Suppressor macrophage (primary cell): ENCODE results near the gene NDUFAF3.

Experiments used
- DNase-seq, 4 experiments: peaks; one replicate each; pipeline ENCODE4 v3.0.0-alpha.2; 2020 to 2022

NDUFAF3 gene

DNA sequence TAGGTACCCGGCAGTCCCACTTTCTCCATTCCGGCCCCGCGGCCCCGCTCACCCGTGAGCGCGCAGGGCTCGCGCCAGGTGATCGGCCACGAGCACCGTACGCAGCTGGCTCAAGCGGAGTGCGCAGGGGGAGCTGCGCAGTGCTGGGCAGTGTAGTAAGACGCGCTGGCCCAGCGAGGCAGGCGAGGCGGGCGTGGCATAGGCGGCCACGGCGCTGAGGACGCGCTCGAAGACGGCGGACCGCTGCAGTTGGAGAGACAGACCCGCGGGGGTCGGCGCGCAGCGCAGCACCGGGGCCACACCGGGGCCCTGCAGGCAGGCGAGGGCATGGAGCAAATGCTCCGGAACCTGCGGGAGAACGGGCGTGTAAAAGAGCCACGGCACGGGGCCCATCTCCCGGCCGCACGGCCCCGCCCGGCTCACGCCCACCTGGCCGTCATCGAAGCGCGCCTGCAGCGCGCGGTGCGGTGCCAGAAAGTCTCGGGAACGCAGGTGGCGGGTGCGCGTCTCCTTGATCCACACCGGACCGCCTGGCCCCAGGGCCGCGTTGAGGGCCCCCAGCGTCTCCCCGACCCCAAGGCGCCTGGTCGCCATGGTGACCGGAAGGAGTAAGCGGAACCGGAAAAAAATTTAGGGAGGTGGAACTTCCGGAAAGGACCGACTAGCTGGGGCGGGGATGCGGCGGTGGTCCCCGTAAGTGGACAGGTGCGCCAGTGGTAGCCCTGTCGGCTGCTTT is 3.8 kb upstream of the NDUFAF3 start, which contains the start of gene DALRD3:
TSS of gene DALRD3 (minus strand) at position 610 of the 736 bp plus-strand sequence. CDS start at position 594, 16 bp downstream.
- DNase-seq: peak; percentile 58 to 81 (median 71)

DNA sequence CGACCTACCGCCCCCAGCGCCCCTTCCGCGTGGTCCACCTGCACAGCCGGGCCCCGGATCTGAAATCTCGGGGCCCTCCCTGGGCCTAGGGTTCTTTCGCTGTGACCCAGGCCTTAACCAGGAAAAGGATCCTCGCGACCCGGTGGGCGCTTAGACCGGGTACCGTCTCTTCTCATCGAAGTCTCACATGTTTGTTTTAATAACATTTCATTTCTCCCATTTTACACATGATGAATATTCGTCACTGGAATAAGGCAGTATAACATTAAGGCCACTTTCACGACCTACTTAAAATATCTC is 3.3 kb upstream of the NDUFAF3 start:
- DNase-seq: no peak

DNA sequence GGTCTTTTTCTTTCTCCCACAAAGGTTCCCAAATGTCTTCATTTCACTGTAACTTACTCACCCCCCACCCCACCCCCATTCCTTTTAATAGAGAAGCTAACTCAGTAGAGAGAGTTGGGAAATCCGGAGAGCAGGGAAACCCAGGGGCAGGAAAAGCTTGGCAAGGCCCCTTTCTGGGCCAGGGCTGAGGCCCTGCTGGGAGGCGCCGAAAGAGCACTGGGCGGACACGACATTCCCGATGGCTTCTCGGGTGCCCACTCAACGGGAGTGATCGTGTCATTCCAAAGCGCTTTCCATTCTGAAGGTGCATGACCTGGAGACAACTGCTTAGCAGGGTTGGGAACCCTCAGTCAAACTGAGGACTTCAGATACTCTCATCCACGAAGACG is 2.0 kb upstream of the NDUFAF3 start:
- peak; percentile 33 to 60 (median 53) for DNase-seq

DNA sequence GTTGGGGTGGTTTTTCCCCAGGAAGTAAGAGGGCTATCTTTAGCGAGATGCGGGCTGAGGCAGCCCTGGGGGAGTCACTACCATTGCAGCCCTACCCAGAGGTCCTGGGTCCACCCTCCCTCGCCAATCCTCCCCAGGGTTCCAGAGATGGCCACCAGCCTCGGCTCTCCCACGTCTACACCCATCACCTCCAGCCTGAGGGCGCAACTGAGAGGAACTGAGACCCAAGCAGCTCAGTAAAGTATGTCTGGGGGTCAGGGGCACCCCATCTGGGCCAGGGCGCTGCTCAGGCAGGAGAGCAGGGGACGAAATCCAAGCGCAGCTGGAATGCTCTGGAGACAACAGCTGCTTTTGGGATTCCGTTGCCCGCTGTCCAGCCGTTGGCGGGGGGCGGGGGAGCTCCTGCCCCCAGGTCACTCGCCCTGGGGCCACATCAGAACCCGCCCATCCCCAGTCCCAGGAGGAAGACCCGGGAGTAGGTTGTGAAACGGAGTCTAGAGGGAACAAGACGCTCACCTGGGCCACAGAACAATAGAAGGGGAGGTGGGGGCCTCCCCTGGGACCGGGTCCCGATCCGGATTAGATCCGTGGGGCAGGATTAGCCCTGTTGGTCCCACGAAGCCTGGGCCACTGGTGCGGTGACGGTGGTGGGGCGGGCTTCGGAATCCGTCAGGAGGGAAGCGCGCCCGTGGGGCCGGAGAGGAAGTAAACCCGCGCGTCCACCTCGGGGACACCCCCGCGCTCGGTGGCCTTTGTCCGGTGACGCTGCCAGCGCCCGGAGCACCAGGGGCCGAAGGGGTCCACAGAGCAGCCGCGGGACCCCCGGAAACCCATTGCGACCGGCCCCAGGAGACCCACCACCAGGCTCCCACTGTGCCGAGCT is 1.4 kb upstream of the NDUFAF3 start:
- peak; percentile 83 to 94 (median 91) for DNase-seq

DNA sequence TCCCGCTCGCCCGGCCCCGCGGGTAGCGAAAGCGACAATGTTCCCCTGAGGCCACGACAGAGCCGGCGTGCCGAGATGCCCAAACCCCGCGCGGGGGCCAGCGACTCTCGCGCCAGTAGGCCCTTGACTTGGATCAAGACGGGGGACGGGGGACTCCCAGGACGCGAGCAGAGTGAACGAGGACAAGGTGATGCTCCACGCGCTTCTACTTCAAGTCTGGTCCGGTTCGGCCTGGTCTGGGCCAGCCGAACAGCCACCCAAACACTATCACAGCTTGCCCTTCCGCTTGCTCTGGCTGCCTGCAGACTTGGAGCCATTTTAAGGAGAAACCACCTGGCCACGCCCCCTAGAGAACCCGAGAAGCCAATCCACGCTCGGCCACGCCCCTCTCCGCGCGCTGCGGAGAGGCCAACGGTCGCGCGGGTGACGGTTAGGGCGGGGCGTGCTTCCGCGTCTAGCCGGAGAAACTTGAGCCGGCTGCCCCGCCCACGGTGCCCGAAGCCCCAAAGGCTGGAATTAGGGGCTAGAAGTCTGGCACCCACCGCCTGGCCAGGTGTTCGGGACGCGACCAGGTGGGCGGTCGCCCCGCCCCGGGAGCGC is 608 bp upstream of the NDUFAF3 start:
- DNase-seq: peak; percentile 99 to 100 (median 100)

DNA sequence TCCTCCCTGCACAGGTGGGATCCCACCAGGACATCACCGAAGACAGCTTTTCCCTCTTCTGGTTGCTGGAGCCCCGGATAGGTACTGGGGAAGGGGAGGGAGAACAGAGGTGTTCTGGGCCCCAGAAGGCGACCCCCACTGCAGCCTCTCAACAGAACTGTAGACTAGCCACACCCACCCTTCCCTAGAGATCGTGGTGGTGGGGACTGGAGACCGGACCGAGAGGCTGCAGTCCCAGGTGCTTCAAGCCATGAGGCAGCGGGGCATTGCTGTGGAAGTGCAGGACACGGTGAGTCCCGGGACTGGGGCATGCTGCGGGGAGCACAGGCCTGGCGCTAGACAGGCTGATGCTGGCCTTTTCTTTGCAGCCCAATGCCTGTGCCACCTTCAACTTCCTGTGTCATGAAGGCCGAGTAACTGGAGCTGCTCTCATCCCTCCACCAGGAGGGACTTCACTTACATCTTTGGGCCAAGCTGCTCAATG is 809 bp downstream of the NDUFAF3 start:
- DNase-seq: no peak

DNA sequence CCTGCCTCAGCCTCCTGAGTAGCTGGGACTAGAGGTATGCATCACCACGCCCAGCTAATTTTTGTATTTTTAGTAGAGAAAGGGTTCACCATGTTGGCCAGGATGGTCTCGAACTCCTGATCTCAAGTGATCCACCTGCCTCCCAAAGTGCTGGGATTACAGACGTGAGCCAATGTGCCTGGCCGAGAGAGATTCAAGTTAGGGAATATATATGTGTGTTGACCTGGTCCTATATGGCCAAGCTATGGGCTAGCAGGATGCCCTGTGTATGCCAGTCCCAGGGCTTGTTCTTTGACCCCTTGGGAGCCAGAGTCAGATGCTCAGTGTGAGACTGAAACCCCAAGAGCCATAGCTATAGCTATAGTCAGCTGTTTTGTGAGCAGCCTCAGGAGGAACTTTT is 1.9 kb downstream of the NDUFAF3 start:
- DNase-seq: no peak

DNA sequence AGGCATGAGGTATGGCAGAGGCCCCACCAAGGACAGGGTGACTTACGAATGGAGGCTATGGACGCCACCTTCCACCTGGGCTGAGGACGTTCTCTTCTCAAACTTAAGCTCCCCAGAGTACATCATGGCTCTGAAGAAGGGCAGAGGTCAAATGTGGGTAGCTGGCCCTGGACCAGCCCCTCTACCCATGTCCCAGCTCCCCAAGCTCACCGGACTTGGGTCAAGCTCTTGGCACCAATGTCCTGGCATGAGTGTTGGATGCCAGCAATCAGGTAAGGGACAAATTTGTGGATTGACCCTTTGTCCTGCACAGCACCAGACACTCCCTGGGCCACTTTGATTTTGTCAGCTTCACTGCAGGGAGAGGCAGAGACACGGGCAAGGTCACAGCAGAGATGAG is 2.5 kb downstream of the NDUFAF3 start:
- no peak for DNase-seq

DNA sequence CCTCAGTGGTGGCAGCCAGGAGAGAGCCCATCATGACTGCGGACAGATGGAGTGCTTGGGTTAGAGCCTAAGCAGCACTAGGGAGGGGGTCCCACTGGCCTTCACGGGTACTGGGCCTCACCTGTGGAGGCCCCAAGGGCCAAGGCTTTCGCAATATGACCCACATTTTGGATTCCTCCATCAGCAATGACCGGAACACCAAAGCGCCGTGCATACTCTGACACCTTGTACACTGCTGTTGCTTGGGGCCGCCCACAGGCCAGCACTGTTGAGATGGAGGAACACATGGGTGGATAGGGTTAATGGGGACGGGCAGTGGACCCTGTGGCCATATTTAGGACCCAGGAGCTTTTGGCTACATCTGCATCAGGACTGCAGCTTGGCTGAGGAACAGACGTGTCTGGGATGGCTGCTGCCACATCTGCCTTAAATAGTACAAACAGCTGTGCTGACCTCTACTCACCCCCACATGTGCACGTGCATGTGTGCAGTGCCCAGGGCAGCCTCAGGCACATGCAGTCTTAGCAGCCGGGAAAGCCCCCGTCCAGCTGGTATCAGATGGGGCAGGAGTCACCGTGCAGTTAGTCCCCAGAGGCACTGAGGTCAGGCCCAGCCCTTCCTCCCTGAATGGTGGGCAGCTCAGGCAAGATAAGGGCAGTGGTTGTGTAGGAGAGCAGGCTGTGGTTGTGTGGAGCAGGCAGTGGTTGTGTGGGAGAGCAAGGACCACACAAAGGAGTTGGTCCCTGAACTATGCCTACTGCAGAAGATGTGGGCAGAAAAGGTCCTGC is 3.3 kb downstream of the NDUFAF3 start:
- no peak for DNase-seq

DNA sequence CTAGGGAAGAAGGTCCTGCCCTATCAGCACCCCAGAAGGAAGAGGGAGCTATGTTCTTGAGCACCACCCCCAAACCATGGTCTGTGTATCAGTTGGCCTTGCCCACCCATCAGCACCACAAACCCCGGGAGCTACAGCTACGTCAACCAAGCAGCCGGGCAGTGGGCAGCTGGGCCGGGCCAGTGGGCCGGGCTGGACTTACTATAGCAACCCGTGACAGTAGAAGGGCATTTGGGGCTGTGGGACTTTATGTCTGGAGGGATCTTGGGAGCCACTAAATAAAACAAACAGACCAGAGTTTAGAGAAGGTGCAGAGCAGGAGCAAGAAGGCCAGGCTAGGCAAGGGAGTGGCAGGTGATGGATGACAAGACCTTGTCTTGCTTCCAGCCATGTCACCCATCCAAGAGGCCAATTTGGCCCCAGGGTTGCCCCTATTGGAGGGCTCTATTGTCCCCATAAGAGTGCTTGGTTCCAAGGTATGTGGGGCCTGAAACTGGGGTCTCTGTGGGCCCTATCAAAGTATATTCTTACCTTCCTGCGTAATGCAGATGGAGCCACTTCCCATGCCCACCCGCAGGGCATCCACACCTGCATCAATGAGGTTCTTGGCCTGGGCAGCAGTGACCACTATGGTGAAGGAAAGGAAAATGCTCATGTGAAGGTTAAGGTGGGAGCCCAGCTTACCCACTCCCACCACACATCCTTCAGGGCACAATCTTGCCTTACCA is 4.0 kb downstream of the NDUFAF3 start:
- DNase-seq: no peak

DNA sequence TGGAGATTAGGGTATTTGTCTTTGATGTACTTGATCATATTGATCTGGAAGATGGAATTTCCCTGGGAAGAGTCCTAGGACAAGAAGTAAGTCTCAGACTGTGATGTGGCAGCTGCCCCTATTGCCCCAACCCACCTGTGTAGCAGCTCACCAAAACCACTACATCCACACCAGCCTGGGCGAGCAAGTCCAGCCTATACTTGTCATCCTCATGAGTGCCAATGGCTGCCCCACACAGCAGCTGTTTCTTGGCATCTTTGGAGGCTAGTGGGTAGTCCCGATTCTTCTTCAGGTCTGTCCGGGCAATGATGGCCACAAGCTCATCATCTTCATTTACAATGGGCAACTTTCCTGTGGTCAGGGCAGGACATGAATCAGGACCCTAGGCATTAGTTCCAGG is 4.6 kb downstream of the NDUFAF3 start:
- DNase-seq: no peak

DNA sequence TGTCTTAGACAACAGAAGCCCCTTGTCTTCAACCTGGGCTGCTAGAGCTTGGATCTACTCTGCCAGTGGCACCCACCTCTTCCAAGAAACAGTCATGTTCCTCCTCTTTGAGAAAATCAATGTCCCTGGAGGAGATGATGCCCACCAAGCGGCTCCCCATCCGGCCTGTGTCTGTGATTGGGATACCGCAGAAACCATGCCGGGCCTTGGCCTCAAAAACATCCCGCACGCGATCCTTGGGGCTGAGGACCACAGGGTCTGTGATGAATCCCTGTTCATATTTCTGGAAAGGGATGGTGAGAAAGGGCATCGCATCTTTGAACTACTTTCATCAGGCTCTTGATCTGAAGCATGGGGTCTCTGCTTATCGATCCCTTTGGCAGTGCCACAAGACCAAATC is 5.7 kb downstream of the NDUFAF3 start:
- DNase-seq: no peak

DNA sequence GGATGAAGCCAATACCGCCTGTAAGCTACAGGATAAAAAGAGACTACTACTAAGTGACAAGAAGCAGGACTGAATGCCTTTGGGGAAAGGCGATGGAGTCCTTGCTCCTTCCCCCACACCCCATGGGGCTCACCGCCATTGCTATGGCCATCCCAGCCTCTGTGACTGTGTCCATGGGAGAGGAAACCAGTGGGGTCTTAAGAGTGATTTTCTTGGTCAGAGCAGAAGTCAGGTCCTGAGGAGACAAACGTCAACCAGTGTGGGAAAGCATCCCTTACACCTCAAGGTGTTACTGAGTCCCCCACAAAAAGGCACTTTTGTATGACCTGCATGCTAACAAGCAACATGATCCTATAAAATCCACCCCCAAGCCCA is 6.4 kb downstream of the NDUFAF3 start:
- no peak for DNase-seq

DNA sequence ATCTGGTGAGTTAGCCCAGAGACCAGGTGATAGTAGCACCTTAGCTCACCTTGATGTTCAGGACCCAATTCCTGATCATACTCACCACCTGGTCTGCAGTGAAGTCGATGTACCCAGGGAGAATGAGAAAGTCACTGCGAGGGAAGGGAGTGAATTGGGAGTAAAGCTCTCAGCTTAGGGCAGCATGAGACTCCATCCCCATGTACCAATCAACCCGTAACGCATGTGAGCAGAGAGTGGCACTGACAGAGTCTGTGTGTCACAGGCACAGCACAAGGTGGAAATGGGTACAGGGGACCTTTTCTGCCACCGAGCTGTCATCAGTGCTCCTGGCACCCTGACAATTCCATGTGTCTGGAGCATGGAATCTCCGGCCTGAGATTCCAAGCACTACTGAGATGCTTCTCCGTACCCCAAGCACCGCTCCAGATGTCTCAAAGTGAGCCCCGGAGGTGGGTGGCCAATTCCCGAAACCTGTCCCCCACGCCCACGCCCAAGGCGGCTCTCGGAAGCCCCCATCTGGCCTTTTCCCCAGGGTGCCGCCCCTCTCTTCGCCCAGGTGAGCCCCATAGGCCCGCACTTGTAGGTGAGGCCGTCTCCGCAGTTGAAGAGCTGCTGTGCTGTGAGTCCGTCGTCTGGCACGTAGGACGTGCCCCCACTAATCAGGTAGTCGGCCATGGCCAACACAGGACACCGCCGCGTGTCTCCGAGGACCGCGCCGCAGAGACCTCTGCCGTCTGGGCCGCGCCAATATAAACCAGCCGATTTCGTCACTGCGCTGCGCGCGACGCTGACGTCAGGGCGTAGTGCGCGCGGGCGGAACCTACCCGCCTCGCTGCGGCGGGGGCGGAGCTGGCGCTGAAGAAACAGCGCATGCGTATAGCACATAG is 7.0 kb downstream of the NDUFAF3 start, which contains the start of gene IMPDH2:
TSS of gene IMPDH2 (minus strand) at position 726 of the 890 bp plus-strand sequence. CDS start at position 678, 48 bp downstream.
- DNase-seq: peak; percentile 98 to 100 (median 98)

DNA sequence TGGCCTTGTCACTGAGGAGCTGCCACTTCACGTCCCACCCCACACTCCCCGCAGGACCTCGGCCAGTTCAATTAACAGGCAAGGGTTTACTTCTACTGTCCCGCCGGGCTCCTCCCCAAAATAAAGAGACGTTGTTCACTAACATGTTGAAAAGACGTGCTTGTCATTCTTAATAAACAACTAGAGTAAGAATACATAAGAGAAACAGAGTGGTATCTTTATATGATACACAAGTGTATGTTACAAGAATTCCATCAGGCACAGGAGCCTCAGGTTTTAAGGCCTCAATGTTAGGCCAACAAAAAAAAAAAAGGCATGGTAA is 7.6 kb downstream of the NDUFAF3 start:
- no peak for DNase-seq

DNA sequence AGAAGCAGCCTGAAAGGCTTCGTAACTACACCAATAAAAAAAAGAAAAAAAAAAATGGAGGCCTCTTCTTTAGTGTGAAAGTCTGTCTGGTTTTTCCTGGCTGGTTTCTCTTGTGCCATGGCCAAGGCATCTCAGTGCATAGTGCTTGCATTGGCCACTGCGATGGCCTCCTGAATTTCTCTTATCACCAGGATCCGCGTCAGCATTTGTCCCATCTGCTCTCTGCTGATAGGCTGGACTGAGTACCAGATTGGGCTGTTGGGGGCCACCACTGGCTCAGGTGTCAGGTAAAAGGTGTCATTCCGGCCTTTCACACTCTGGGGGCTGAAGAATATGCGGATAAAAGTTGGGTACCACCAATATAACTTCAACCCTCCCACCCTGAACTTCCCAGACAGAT is 8.4 kb downstream of the NDUFAF3 start:
- no peak for DNase-seq

DNA sequence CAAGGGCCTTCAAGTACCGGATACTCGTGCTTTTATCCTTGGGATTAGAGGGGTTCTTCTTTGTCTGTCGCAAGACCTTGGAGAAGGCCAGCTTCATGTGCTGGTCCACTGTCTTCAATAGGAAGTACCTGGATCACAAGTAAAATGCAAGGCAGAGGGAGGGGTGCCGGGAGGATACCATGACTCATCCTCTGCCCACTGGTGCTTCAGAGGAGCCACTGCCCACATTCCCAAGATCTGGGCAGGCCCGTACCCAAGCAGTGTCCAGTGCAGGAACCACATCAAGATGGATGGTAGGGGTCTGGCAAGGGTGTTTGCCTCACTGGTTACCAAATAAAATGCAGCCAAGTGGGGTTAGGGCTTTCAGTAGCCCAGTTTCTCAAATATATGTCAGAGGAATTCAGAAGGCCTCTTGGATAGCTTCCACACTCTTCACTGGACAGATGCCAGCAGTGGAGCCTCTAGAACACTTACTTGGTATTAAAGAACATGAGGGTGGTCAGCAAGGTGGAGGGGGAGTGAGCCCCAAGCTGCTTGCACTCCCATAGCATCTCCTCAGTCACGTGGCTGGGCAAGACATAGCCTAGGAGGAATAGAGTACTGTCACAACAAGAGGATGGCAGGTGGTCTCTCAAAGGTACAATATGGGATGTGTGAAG is 10.9 kb downstream of the NDUFAF3 start:
- no peak for DNase-seq

DNA sequence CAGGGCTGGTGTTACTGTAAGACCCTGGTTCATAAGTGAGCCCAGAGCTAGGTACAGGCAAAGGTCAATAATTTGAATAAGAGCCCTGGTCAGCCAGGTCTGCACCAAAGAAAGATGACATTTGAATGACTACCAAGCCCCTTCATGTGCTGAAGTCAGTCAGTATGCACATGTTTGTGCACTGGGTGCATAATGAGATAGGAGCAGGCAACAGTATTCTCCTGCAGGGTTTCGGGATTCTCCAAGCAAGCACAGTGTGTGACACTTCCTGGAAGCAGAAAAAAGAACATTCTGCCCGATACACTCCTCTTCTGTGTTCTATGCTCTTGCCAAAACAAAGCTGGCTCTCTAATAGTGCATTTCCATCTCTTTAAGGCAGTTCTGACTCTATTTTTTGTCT is 12.7 kb downstream of the NDUFAF3 start:
- DNase-seq: no peak

DNA sequence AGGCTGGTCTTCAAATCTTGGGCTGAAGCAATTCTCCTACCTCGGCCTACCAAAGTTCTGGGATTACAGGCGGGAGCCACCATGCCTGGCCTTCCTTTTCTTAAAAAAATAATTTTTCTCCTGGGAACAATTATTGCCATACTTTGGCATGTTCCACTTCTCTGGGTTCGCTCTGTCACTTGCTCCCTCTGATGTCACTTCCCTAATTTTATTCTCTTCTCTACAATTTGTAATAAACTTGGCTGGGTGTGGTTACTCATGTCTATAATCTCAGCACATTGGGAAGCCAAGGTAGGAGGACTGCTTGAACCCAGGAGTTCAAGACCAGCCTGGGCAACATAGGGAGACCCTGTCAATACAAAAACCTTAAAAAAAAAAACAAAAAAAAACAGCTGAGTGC is 13.4 kb downstream of the NDUFAF3 start:
- peak; percentile 38 to 79 (median 66) for DNase-seq

DNA sequence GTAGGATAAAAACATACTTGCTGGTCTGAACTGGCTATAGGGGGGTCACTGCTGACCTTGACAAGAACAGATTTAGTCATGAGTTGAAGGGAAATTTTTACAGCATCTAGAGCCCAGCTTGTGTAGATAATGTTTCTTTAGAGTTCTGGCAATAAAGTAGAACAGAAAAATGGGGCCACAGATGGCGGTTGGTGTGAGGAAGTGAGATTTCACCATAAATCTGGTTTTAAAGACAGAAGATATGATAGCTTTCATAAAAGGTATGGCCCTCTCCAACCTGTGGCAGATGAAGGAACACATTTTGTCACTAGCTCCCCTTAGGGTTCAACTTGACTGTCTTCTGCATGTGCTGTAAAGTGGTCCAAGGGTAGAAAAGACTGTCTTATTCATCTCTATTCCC is 31.6 kb downstream of the NDUFAF3 start:
- DNase-seq: no peak
